Activated CD8-positive, alpha-beta T cell treated with anti-CD3 and anti-CD28 coated beads for 36 hours (primary cell): Measurements from ENCODE around the gene PDE4C. TPM values are rescaled to one million over a fixed set of nuclear protein-coding genes. Genes with fewer than 3 reads are reported as not detected.

ENCODE experiments used
- ATAC-seq: fragments of 200-7000 bp; cut with Tn5 transposase; one replicate; pipeline ENCODE4 v1.10.0; 2021; ENCODE audit warnings: mild to moderate bottlenecking, moderate library complexity
- CTCF ChIA-PET: fragments of 350-600 bp; sonication (Branson Sonifier 250); formaldehyde crosslinking; loops from one replicate; lab custom pipeline; 2021; ENCODE audit warnings: antibody characterized with exemption; lab: Charles Lee
- POLR2A ChIA-PET: fragments of 350-600 bp; sonication (Branson Sonifier 250); formaldehyde crosslinking; loops from one replicate; lab custom pipeline; 2021; ENCODE audit warnings: antibody characterized with exemption; lab: Charles Lee
- DNase-seq: peaks from one replicate; pipeline ENCODE4 v3.0.0-alpha.2; 2020
- H3K27ac Mint-ChIP-seq: one replicate; pipeline ENCODE4 v1.8.0; 2021; ENCODE audit warnings: mild to moderate bottlenecking, mixed read lengths
- H3K27me3 Mint-ChIP-seq: one replicate; pipeline ENCODE4 v1.8.0; 2021; ENCODE audit warnings: mixed read lengths
- H3K36me3 Mint-ChIP-seq: one replicate; pipeline ENCODE4 v1.8.0; 2021; ENCODE audit warnings: low read depth, mixed read lengths
- H3K4me1 Mint-ChIP-seq: one replicate; pipeline ENCODE4 v1.8.0; 2021; ENCODE audit warnings: low read depth, mixed read lengths
- H3K4me3 Mint-ChIP-seq: one replicate; pipeline ENCODE4 v1.8.0; 2021; ENCODE audit warnings: mild to moderate bottlenecking, moderate library complexity, mixed read lengths
- H3K9me3 Mint-ChIP-seq: one replicate; pipeline ENCODE4 v1.8.0; 2021; ENCODE audit warnings: mixed read lengths
- CTCF ChIP-seq: fragments of 200-600 bp; IDR thresholded peaks from one replicate; pipeline ENCODE4 v1.8.0; 2022; ENCODE audit warnings: antibody characterized with exemption, mild to moderate bottlenecking
- intact Hi-C: fragments of 100-400 bp; cut with micrococcal nuclease; formaldehyde crosslinking; loops from one replicate; pipeline ENCODE4 v1.10.0; 2022
- total RNA-seq, 2 experiments: library from RNA; stranded (reverse); gene quantifications; one replicate each; pipeline ENCODE4 v1.2.3, GENCODE V29; 2021

Gene PDE4C
- total RNA-seq, 2 experiments from 2014 or later: 0.38 TPM; not detected in 1

DNA sequence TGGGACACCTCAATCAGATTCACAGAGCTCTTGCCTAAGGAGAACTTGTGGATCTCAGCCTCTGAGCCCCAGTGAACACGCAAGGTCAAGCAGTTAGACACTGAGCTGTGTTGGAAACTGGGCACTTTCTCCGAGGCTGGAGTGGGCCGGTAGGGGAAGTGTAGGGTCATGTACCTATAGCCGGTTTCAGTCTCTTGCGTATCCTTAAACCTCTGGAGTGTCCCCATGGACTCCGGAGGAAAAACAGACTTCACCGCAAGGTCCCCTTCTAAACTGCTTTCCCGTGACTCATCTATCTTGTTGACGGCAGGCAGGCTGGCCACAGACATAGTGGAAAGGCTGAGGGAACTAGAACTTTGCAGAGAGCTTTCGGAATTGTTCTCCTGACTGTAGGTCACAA lies 36.7 kb upstream of the PDE4C start:
- DNase-seq (no peak), ATAC-seq (no peak)
- no peak for TF ChIP-seq CTCF
- no peaks in the 10 kb centered on the region for H3K36me3 Mint-ChIP-seq
- no peak overlapping the region for H3K4me3 Mint-ChIP-seq
- ChIA-PET POLR2A (interaction anchor here (1.1 to 1.3 kb wide), 3 partner anchors 19 to 59 kb away, joined by 3 to 4 read pairs (median 4); partner anchors contain the start of gene RAB3A), CTCF (interaction anchor here (1.5 to 2.1 kb wide), 3 partner anchors 9 to 16 kb away, joined by 4 to 12 read pairs (median 9); no protein-coding TSS in a partner anchor)
- no peaks in the 10 kb centered on the region for H3K27me3 Mint-ChIP-seq
- H3K27ac Mint-ChIP-seq: no peak overlapping the region
- H3K4me1 Mint-ChIP-seq: no peaks in the 10 kb centered on the region
- H3K9me3 Mint-ChIP-seq: no peaks in the 10 kb centered on the region
- intact Hi-C loops: no loop called here

DNA sequence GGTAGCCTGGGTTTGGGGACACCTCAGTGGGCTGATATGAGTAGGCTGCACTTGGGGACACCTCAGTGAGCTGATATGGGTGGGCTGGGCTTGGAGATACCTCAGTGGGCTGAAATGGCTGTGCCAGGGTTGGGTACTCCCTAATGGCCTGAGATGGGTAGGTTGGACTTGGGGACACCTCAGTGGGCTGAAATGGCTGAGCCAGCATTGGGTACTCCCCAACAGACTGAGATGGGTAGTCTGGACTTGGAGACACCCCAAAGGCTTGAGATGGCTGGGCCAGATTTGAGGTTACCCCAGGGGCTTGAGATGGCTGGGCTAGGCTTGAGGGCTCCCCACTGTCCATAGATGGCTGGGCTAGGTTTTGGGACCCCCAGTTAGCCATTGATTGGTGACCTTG lies 35.9 kb upstream of the PDE4C start:
- ChIA-PET POLR2A (interaction anchor here (1.3 kb wide), 2 partner anchors 18 to 58 kb away, joined by 4 read pairs; partner anchors contain the start of gene RAB3A), CTCF (interaction anchor here (1.5 to 2.1 kb wide), 3 partner anchors 10 to 17 kb away, joined by 4 to 12 read pairs (median 9); no protein-coding TSS in a partner anchor)
- intact Hi-C loops: no loop called here
- Mint-ChIP-seq H3K27me3 (no peaks in the 10 kb centered on the region), H3K9me3 (no peaks in the 10 kb centered on the region), H3K27ac (no peak overlapping the region), H3K4me1 (no peaks in the 10 kb centered on the region), H3K4me3 (no peak overlapping the region), H3K36me3 (no peaks in the 10 kb centered on the region)
- ATAC-seq: no peak
- no peak for DNase-seq
- TF ChIP-seq CTCF: no peak

GRCh38 chr19:18261474-18261873 lies 35.2 kb upstream of the PDE4C start:
- CTCF ChIA-PET: interaction anchor here (1.0 to 2.1 kb wide), 6 partner anchors 9 to 67 kb away, joined by 3 to 12 read pairs (median 4); no protein-coding TSS in a partner anchor
- ATAC-seq (no peak), DNase-seq (no peak)
- Mint-ChIP-seq H3K27me3 (no peaks in the 10 kb centered on the region), H3K36me3 (no peaks in the 10 kb centered on the region), H3K4me3 (no peak overlapping the region), H3K4me1 (no peaks in the 10 kb centered on the region), H3K9me3 (no peaks in the 10 kb centered on the region), H3K27ac (no peak overlapping the region)
- TF ChIP-seq CTCF: no peak
- intact Hi-C loops: no loop called here
- POLR2A ChIA-PET: interaction anchor here (1.2 kb wide), 1 partner anchor 18 kb away, joined by 4 read pairs; no protein-coding TSS in a partner anchor

GRCh38 chr19:18259893-18260292 lies 33.7 kb upstream of the PDE4C start:
- no peak overlapping the region for H3K4me3 Mint-ChIP-seq
- POLR2A ChIA-PET: no interaction called here

More at GRCh38 chr19:18259893-18260292, 33.7 kb upstream of the PDE4C start:
- ATAC-seq: no peak
- no peaks in the 10 kb centered on the region for H3K9me3 Mint-ChIP-seq
- no peak for TF ChIP-seq CTCF
- no peak overlapping the region for H3K27ac Mint-ChIP-seq
- intact Hi-C loops: no loop called here
- DNase-seq: no peak
- H3K36me3 Mint-ChIP-seq: no peaks in the 10 kb centered on the region
- no peaks in the 10 kb centered on the region for H3K4me1 Mint-ChIP-seq
- peaks cover 2% of the 10 kb centered on the region for H3K27me3 Mint-ChIP-seq
- CTCF ChIA-PET: interaction anchor here (1.4 kb wide), 1 partner anchor 18 kb away, joined by 4 read pairs; no protein-coding TSS in a partner anchor
